ENCODE results near the gene TUBB4B. TPM values are rescaled to one million over a fixed set of nuclear protein-coding genes. Genes with fewer than 3 reads are reported as not detected.
"Not testable (repeated sequence)": the region's sequence is repeated elsewhere in the genome, so short reads cannot be mapped to it uniquely, and the experiment has no call there.

TUBB4B gene
- total RNA-seq, 1 donor from 2014 or later: 329 TPM

DNA sequence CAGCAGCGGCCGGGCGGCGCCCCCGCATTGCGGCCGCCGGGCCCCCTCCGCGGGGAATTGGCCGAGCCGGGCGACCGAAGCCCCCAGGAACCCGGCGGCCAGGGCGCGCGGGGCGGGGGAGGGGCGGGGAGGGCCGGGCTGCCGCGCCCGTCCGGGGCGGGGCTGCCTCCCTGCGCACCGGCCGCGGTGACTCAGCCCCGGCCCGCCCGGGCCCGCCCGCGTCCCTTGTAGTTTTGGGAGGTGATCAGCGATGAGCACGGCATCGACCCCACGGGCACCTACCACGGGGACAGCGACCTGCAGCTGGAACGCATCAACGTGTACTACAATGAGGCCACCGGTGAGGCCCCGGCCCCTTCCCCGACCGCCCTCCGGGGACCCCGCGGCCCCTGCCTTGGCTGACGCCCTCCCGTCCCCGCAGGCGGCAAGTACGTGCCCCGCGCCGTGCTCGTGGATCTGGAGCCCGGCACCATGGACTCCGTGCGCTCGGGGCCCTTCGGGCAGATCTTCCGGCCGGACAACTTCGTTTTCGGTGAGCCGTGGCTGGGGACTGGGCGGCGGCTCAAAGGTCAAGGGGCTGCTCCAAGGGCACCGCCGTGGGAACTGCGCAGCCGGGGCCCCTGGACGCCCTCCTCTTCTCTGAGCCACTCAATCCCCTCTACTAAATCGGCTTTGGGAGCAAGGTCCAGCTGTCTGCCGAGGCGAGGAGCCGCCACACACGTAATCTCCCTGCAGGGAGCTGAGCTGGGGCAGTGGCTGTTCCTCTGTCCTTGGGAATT is 592 bp downstream of the TUBB4B start:
- H3K4me1 Mint-ChIP-seq: peaks cover 24% of the 10 kb centered on the region
- TF ChIP-seq, protein P1, sequence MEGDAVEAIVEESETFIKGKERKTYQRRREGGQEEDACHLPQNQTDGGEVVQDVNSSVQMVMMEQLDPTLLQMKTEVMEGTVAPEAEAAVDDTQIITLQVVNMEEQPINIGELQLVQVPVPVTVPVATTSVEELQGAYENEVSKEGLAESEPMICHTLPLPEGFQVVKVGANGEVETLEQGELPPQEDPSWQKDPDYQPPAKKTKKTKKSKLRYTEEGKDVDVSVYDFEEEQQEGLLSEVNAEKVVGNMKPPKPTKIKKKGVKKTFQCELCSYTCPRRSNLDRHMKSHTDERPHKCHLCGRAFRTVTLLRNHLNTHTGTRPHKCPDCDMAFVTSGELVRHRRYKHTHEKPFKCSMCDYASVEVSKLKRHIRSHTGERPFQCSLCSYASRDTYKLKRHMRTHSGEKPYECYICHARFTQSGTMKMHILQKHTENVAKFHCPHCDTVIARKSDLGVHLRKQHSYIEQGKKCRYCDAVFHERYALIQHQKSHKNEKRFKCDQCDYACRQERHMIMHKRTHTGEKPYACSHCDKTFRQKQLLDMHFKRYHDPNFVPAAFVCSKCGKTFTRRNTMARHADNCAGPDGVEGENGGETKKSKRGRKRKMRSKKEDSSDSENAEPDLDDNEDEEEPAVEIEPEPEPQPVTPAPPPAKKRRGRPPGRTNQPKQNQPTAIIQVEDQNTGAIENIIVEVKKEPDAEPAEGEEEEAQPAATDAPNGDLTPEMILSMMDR (conservative IDR thresholded peaks at IDR 0.05): no peak
- H3K4me3 Mint-ChIP-seq: peak overlapping the region; percentile 91
- H3K27ac Mint-ChIP-seq (ENCODE audit: unreplicated experiment): no peak overlapping the region
- peaks cover 11% of the 10 kb centered on the region for H3K36me3 Mint-ChIP-seq (ENCODE audit: low read depth)
- peaks cover 4% of the 10 kb centered on the region for H3K27me3 Mint-ChIP-seq (ENCODE audit: low read depth)
- no peaks in the 10 kb centered on the region for H3K9me3 Mint-ChIP-seq
- DNase-seq (ENCODE audit: low read depth, low spot score): no peak

DNA sequence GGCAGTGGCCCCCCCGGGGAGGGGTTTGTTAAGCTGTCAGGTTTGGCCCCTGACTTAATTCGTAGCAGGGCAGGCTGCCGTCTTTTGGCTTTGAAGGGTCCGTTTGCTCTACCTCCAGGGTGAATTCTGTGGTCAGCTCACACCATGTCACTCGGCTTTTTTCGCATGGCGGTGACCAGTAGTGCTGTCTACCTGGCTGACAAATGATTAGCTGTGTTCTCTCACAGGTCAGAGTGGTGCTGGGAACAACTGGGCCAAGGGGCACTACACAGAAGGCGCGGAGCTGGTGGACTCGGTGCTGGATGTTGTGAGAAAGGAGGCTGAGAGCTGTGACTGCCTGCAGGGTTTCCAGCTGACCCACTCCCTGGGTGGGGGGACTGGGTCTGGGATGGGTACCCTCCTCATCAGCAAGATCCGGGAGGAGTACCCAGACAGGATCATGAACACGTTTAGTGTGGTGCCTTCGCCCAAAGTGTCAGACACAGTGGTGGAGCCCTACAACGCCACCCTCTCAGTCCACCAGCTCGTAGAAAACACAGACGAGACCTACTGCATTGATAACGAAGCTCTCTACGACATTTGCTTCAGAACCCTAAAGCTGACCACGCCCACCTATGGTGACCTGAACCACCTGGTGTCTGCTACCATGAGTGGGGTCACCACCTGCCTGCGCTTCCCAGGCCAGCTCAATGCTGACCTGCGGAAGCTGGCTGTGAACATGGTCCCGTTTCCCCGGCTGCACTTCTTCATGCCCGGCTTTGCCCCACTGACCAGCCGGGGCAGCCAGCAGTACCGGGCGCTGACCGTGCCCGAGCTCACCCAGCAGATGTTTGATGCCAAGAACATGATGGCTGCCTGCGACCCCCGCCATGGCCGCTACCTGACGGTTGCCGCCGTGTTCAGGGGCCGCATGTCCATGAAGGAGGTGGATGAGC is 1.4 kb downstream of the TUBB4B start:
- TF ChIP-seq, protein P1 (conservative IDR thresholded peaks at IDR 0.05): no peak
- Mint-ChIP-seq H3K4me3 (peak overlapping the region; percentile 91), H3K27me3 (ENCODE audit: low read depth) (peaks cover 4% of the 10 kb centered on the region), H3K27ac (ENCODE audit: unreplicated experiment) (peak overlapping the region; percentile 57), H3K9me3 (no peaks in the 10 kb centered on the region), H3K36me3 (ENCODE audit: low read depth) (peaks cover 11% of the 10 kb centered on the region), H3K4me1 (peaks cover 24% of the 10 kb centered on the region)
- no peak for DNase-seq (ENCODE audit: low read depth, low spot score)

DNA sequence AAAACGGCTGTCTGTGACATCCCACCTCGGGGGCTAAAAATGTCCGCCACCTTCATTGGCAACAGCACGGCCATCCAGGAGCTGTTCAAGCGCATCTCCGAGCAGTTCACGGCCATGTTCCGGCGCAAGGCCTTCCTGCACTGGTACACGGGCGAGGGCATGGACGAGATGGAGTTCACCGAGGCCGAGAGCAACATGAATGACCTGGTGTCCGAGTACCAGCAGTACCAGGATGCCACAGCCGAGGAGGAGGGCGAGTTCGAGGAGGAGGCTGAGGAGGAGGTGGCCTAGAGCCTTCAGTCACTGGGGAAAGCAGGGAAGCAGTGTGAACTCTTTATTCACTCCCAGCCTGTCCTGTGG is 2.2 kb downstream of the TUBB4B start:
- Mint-ChIP-seq H3K4me3 (peak overlapping the region; percentile 91), H3K36me3 (ENCODE audit: low read depth) (peaks cover 11% of the 10 kb centered on the region), H3K4me1 (peaks cover 24% of the 10 kb centered on the region)
- H3K27ac Mint-ChIP-seq (ENCODE audit: unreplicated experiment); H3K27me3 Mint-ChIP-seq (ENCODE audit: low read depth); H3K9me3 Mint-ChIP-seq; DNase-seq (ENCODE audit: low read depth, low spot score): not testable (repeated sequence)

DNA sequence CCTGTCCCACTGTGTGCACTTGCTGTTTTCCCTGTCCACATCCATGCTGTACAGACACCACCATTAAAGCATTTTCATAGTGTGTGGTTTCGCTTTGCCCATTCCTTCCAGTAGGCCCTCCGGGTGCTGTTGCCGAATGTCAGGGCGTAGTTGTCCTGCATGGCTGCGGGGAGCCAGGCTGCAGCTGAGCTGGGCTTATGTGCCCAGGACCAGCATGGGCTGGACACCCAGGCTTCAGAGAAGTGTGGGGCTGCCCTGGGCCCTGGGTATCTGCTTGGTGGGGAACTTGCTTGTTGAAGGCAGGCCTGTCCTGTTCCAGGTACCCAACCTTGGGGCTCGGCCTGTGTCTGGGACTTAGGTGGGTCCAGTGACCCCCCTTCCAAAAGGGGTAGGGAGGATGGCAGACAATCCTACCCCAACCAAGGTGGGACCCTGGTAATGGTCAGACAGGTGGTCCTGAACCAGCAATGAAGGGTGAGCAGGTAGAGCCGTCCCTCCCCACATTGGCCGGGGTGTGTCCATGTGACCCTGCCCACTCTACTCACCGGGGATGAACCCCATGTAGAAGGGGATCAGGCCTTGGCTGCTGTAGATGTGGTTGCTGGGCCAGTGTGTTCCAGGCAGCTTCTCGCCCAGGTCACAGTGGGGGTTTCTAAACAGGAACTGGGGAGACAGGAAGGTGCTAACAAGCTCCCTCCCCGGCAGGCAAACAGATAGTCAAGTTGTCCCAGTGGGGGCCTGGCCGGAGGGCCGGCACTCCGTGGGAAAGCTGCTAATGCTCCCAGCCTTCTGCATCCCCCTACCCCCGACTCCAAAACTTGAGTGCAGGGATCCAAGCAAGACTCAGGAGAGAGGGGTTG is 2.8 kb downstream of the TUBB4B start:
- Mint-ChIP-seq H3K36me3 (ENCODE audit: low read depth) (peaks cover 11% of the 10 kb centered on the region), H3K27me3 (ENCODE audit: low read depth) (peaks cover 4% of the 10 kb centered on the region), H3K9me3 (no peaks in the 10 kb centered on the region), H3K4me1 (peaks cover 22% of the 10 kb centered on the region), H3K27ac (ENCODE audit: unreplicated experiment) (no peak overlapping the region), H3K4me3 (peak overlapping the region; percentile 91)
- no peak for DNase-seq (ENCODE audit: low read depth, low spot score)
- TF ChIP-seq, protein P1 (conservative IDR thresholded peaks at IDR 0.05): no peak

DNA sequence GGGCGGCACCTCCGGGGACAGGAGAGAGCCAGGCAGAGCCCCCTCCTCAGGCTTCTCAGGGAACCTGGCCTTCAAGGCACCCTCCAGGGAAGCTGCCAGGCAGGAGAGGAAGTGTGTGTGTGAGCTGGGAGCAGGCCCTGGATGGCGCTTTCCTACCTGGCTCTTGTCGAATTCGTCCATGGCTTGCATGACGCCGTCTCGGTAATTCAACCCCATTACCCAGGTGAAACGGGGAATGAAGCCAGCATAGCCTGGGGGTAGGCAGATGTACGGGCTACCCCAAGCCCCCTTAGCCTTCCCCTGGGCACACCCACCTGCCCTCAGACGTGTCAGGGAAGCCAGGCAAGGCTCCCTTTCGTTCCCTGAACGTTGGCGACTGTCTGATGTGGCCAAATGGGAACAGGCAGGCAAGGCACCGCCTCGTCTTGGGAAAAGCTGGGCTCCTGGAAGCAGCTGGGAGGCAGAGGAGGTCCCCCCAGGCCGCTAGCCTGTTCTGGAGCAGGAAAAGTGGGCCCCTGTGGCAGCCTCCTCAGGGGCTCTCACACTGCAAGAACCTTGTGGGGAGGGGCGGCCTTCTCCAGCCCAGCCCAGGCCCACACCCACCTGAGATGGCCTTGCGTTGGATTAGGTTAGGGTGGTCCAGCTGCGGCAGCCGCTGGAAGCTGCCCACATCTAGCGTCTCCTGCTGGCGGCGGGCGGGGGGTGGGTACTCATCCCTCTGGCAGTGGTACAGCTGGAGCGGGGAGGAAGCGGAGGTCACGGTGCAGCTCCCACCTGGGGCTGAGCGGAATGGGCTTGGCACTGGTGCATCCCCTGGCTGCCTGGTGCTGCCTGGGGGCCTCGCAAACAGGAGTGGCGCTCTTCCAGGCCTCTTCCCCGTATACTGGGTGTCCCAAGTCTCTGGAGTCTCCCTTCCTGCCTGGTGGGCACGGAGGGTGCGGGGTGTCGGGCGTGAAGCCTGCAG is 3.7 kb downstream of the TUBB4B start:
- peak overlapping the region; percentile 91 for H3K4me3 Mint-ChIP-seq
- no peaks in the 10 kb centered on the region for H3K9me3 Mint-ChIP-seq

More for the DNA sequence above, 3.7 kb downstream of the TUBB4B start:
- H3K36me3 Mint-ChIP-seq (ENCODE audit: low read depth): peaks cover 11% of the 10 kb centered on the region
- no peak overlapping the region for H3K27ac Mint-ChIP-seq (ENCODE audit: unreplicated experiment)
- peaks cover 4% of the 10 kb centered on the region for H3K27me3 Mint-ChIP-seq (ENCODE audit: low read depth)
- H3K4me1 Mint-ChIP-seq: peaks cover 18% of the 10 kb centered on the region
- DNase-seq (ENCODE audit: low read depth, low spot score): no peak
- TF ChIP-seq, protein P1 (conservative IDR thresholded peaks at IDR 0.05): no peak
